Thymus (tissue), 11 donors: ENCODE data around the gene P3H2. TPM values are rescaled to one million over a fixed set of nuclear protein-coding genes. Genes with fewer than 3 reads are reported as not detected.
"Not testable (repeated sequence)": the region's sequence is repeated elsewhere in the genome, so short reads cannot be mapped to it uniquely, and the experiment has no call there.

Experiments used
- DNase-seq, 9 donors: peaks; one replicate each; pipeline ENCODE4 v3.0.0-alpha.2; 2013; ENCODE audit warnings: low spot score in 9 of 9, low read depth in 6 of 9, missing footprints in 1 of 9
- H3K27ac ChIP-seq, 2 donors: one replicate each; pipeline ENCODE4 v1.5.1; 2013; ENCODE audit warnings: control low read depth in 1 of 2, low read depth in 1 of 2, low read length in 1 of 2, mild to moderate bottlenecking in 1 of 2, moderate library complexity in 1 of 2
- H3K27me3 ChIP-seq, 2 donors: one replicate each; pipeline ENCODE4 v1.5.1; 2013; ENCODE audit warnings: low read length in 1 of 2; ENCODE audit not compliant: control insufficient read depth in 2 of 2, insufficient read depth in 1 of 2
- H3K36me3 ChIP-seq, 2 donors: one replicate each; pipeline ENCODE4 v1.5.1; 2013; ENCODE audit warnings: low read length in 1 of 2, mild to moderate bottlenecking in 1 of 2, moderate library complexity in 1 of 2; ENCODE audit not compliant: control insufficient read depth in 2 of 2, insufficient read depth in 2 of 2
- H3K4me1 ChIP-seq, 2 donors: one replicate each; pipeline ENCODE4 v1.5.1; 2013; ENCODE audit warnings: low read length in 2 of 2; ENCODE audit not compliant: control insufficient read depth in 2 of 2, insufficient read depth in 2 of 2
- H3K4me3 ChIP-seq, 2 donors: one replicate each; pipeline ENCODE4 v1.5.1; 2013; ENCODE audit warnings: low read length in 2 of 2, control low read depth in 1 of 2, mild to moderate bottlenecking in 1 of 2
- H3K9me3 ChIP-seq, 2 donors: one replicate each; pipeline ENCODE4 v1.5.1; 2013; ENCODE audit warnings: low read length in 1 of 2, mild to moderate bottlenecking in 1 of 2; ENCODE audit not compliant: control insufficient read depth in 2 of 2, insufficient read depth in 1 of 2
- WGBS: extraction: QIAGEN DNeasy Blood & Tissue Kit; methylation state at CpG from one replicate; pipeline ENCODE4 v1.1.7; 2013; 5-methylcytosine and 5-hydroxymethylcytosine counted together
- polyA plus RNA-seq: library from polyadenylated mRNA; stranded (reverse); fragments of 200-250 nt; gene quantifications from one replicate; pipeline ENCODE4 v1.2.3, GENCODE V29; 2013
- total RNA-seq: library from RNA; stranded (reverse); fragments of 120-200 nt; gene quantifications from one replicate; pipeline ENCODE4 v1.2.4, GENCODE V29; 2013
- donor health status: healthy.

The P3H2 gene
- total and polyA plus RNA-seq, 2 donors = 5.9 to 8.0 TPM

GRCh38 chr3:190071921-190072320 lies 48.8 kb downstream of the P3H2 start:
- H3K36me3 ChIP-seq, H3K27me3 ChIP-seq, H3K9me3 ChIP-seq, H3K4me1 ChIP-seq, DNase-seq, H3K27ac ChIP-seq, H3K4me3 ChIP-seq: not testable (repeated sequence)
- 96% methylated on average over 9 of the region's 9 CpGs for WGBS

GRCh38 chr3:190070622-190071347 lies 49.9 kb downstream of the P3H2 start:
- peak in 1 of 9 donors; percentile 20 for DNase-seq
- WGBS = 92% methylated on average over 5 of the region's 5 CpGs
- Histone ChIP-seq H3K4me3 (no peak overlapping the region), H3K4me1 (no peaks in the 10 kb centered on the region), H3K27ac (peak overlapping the region in 1 of 2 donors; percentile 70), H3K9me3 (no peaks in the 10 kb centered on the region), H3K36me3 (no peaks in the 10 kb centered on the region), H3K27me3 (no peaks in the 10 kb centered on the region)

GRCh38 chr3:190065204-190065603 lies 55.5 kb downstream of the P3H2 start:
- H3K9me3 ChIP-seq = no peaks in the 10 kb centered on the region

GRCh38 chr3:190064659-190065058 lies 56.0 kb downstream of the P3H2 start:
- no peak for DNase-seq
- WGBS = 93% methylated on average over 2 of the region's 2 CpGs
- H3K36me3 ChIP-seq = no peaks in the 10 kb centered on the region
- H3K27ac ChIP-seq = no peak overlapping the region
- H3K4me1 ChIP-seq = no peaks in the 10 kb centered on the region
- no peaks in the 10 kb centered on the region for H3K9me3 ChIP-seq
- H3K27me3 ChIP-seq = no peaks in the 10 kb centered on the region
- H3K4me3 ChIP-seq = no peak overlapping the region

More at GRCh38 chr3:190065204-190065603, 55.5 kb downstream of the P3H2 start:
- Histone ChIP-seq H3K36me3 (no peaks in the 10 kb centered on the region), H3K27me3 (no peaks in the 10 kb centered on the region), H3K4me3 (no peak overlapping the region), H3K27ac (no peak overlapping the region), H3K4me1 (no peaks in the 10 kb centered on the region)
- WGBS = 93% methylated on average over 2 of the region's 2 CpGs
- no peak for DNase-seq

- H3K27ac ChIP-seq = no peak overlapping the region
- no peaks in the 10 kb centered on the region for H3K27me3 ChIP-seq
- no peak overlapping the region for H3K4me3 ChIP-seq
- no peaks in the 10 kb centered on the region for H3K4me1 ChIP-seq
- DNase-seq = no peak
- no peaks in the 10 kb centered on the region for H3K36me3 ChIP-seq
- WGBS = 91% methylated on average over 3 of the region's 3 CpGs
- H3K9me3 ChIP-seq = no peaks in the 10 kb centered on the region
These were observed 56.6 kb downstream of the P3H2 start for GRCh38 chr3:190064112-190064511.

GRCh38 chr3:190063490-190063889 lies 57.2 kb downstream of the P3H2 start:
- WGBS = 92% methylated on average over 3 of the region's 3 CpGs
- Histone ChIP-seq H3K27ac (no peak overlapping the region), H3K27me3 (no peaks in the 10 kb centered on the region), H3K4me1 (no peaks in the 10 kb centered on the region), H3K9me3 (no peaks in the 10 kb centered on the region), H3K4me3 (no peak overlapping the region), H3K36me3 (no peaks in the 10 kb centered on the region)
- DNase-seq = no peak

- no peak overlapping the region for H3K4me3 ChIP-seq
- no peaks in the 10 kb centered on the region for H3K9me3 ChIP-seq
- H3K27ac ChIP-seq = no peak overlapping the region
- WGBS = 94% methylated on average over 4 of the region's 4 CpGs
- DNase-seq = no peak
- H3K27me3 ChIP-seq = no peaks in the 10 kb centered on the region
- no peaks in the 10 kb centered on the region for H3K36me3 ChIP-seq
- H3K4me1 ChIP-seq = no peaks in the 10 kb centered on the region
These were observed 60.4 kb downstream of the P3H2 start for GRCh38 chr3:190060192-190060775.

- H3K4me3 ChIP-seq = no peak overlapping the region
- WGBS = 89% methylated on average over 1 of the region's 1 CpG
- DNase-seq = no peak
- H3K27ac ChIP-seq = peak overlapping the region in 1 of 2 donors; percentile 8
- no peaks in the 10 kb centered on the region for H3K9me3 ChIP-seq
- no peaks in the 10 kb centered on the region for H3K4me1 ChIP-seq
- H3K27me3 ChIP-seq = no peaks in the 10 kb centered on the region
- no peaks in the 10 kb centered on the region for H3K36me3 ChIP-seq
These were observed 61.5 kb downstream of the P3H2 start for GRCh38 chr3:190059242-190059590.

GRCh38 chr3:190058521-190059241 lies 62.0 kb downstream of the P3H2 start:
- H3K4me1 ChIP-seq = no peaks in the 10 kb centered on the region
- no peak for DNase-seq
- H3K27ac ChIP-seq = peak overlapping the region; percentile 14 to 64
- H3K36me3 ChIP-seq = no peaks in the 10 kb centered on the region
- no peak overlapping the region for H3K4me3 ChIP-seq
- no peaks in the 10 kb centered on the region for H3K27me3 ChIP-seq
- no peaks in the 10 kb centered on the region for H3K9me3 ChIP-seq
- 90% methylated on average over 4 of the region's 4 CpGs for WGBS
